ENCODE results near the gene GPR107. TPM values are rescaled to one million over a fixed set of nuclear protein-coding genes. Genes with fewer than 3 reads are reported as not detected.

Gene GPR107
- total RNA-seq, 4 donors from 2014 or later: 13.5 to 20.7 (median 17.5) TPM

DNA sequence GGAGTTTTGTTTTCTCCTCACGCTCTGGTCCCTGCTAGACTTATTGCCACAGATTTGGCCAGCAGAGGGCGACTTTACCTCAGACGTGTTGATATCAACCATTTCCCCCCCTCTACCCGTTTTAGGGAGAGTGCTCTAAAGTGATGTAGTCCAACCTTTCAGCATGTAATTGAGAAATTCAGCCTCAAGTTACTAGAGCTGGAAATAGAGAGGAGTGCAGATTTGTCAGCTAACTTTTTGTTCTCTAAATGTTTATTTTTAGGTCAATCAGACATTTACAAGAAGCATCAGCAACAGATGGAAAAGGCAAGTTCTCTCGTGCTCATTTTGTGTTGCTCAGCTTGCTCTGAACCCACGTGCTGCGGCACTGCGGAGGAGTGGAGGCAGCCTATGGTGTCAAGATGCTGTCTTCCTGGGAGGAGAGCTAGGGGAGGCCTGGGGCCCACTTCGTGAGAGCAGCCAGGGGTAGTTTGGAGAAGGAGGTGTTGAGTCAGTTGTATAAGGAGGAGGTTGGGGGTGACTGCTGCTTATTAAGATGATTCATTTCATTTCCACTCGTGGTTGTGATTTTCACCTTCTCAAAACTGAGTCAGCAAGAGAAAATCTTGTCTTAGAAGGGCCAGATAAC lies 53.6 kb downstream of the GPR107 start:
- DNase-seq: peak; percentile 40 to 68
- Histone ChIP-seq H3K4me1 (peaks cover 0 to 10% of the 10 kb centered on the region in 2 donors), H3K27me3 (no peaks in the 10 kb centered on the region), H3K27ac (no peak overlapping the region), H3K36me3 (peaks cover 0 to 63% of the 10 kb centered on the region in 2 donors), H3K9me3 (no peaks in the 10 kb centered on the region), H3K4me3 (no peak overlapping the region)
- ATAC-seq: peak; percentile 69 to 83
- intact Hi-C loops (cut with DNase I; ENCODE audit: low total_unique reads): loop anchor here (1.0 to 5.0 kb wide), 3 partner anchors 65 to 223 kb away; partner anchors contain the start of gene NCS1
- in situ Hi-C loops (cut with MboI; ENCODE audit: low sequenced_read_pairs in 4 of 4): loop anchor here in 3 of 4 donors (5.0 to 10.0 kb wide), 2 partner anchors 127 to 130 kb away; no protein-coding TSS in a partner anchor
- no peak for TF ChIP-seq POLR2A (IDR thresholded peaks at IDR 0.05)
- peak; percentile 66 to 83 (median 78) for TF ChIP-seq CTCF (IDR thresholded peaks at IDR 0.05 in 4 of 5, conservative IDR thresholded peaks at IDR 0.05 in 1 of 5)

DNA sequence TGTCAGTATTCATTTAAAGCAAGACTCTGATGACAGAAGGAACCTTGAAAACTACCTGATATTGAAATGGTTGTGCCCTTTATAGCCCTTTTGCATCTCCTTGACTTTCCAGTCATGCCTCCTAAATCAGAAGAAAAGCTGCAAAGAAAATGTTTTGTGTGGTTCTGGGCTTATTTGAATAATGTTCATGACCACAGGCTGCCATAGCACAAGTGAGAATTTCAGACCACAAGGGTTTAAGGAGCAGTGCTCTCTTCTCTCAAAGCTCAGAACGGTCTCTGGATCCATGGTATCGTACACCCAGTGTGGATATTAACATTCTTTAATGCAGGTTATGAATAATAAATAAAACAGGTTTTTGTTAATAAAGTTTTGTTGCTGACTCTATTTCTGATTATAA lies 54.2 kb downstream of the GPR107 start:
- TF ChIP-seq CTCF (IDR thresholded peaks at IDR 0.05 in 4 of 5, conservative IDR thresholded peaks at IDR 0.05 in 1 of 5): no peak
- TF ChIP-seq POLR2A (IDR thresholded peaks at IDR 0.05): no peak
- intact Hi-C loops (cut with DNase I; ENCODE audit: low total_unique reads): loop anchor here (1.0 to 5.0 kb wide), 3 partner anchors 64 to 223 kb away; partner anchors contain the start of gene NCS1
- ATAC-seq (no peak), DNase-seq (no peak)
- in situ Hi-C loops (cut with MboI; ENCODE audit: low sequenced_read_pairs in 4 of 4): loop anchor here in 3 of 4 donors (5.0 to 10.0 kb wide), 2 partner anchors 127 to 129 kb away; no protein-coding TSS in a partner anchor
- Histone ChIP-seq H3K27me3 (no peaks in the 10 kb centered on the region), H3K36me3 (peaks cover 0 to 60% of the 10 kb centered on the region in 2 donors), H3K27ac (no peak overlapping the region), H3K4me3 (no peak overlapping the region), H3K4me1 (peaks cover 0 to 10% of the 10 kb centered on the region in 2 donors), H3K9me3 (no peaks in the 10 kb centered on the region)

- no peak for ATAC-seq
- Histone ChIP-seq H3K36me3 (peaks cover 0 to 48% of the 10 kb centered on the region in 2 donors), H3K27me3 (no peaks in the 10 kb centered on the region), H3K4me3 (no peak overlapping the region), H3K4me1 (no peaks in the 10 kb centered on the region), H3K27ac (no peak overlapping the region), H3K9me3 (no peaks in the 10 kb centered on the region)
- in situ Hi-C loops (cut with MboI; ENCODE audit: low sequenced_read_pairs in 4 of 4) (no loop called here), intact Hi-C loops (cut with DNase I; ENCODE audit: low total_unique reads) (no loop called here)
- TF ChIP-seq POLR2A (IDR thresholded peaks at IDR 0.05) (no peak), CTCF (IDR thresholded peaks at IDR 0.05 in 4 of 5, conservative IDR thresholded peaks at IDR 0.05 in 1 of 5) (no peak)
- DNase-seq: no peak
These were observed 56.5 kb downstream of the GPR107 start for GRCh38 chr9:130110166-130110565.

GRCh38 chr9:130110596-130111021 lies 56.9 kb downstream of the GPR107 start:
- TF ChIP-seq POLR2A (IDR thresholded peaks at IDR 0.05): no peak
- TF ChIP-seq CTCF (IDR thresholded peaks at IDR 0.05 in 4 of 5, conservative IDR thresholded peaks at IDR 0.05 in 1 of 5): no peak
- peaks cover 0 to 44% of the 10 kb centered on the region in 2 donors for H3K36me3 ChIP-seq
- intact Hi-C loops (cut with DNase I; ENCODE audit: low total_unique reads) (no loop called here), in situ Hi-C loops (cut with MboI; ENCODE audit: low sequenced_read_pairs in 4 of 4) (no loop called here)
- no peaks in the 10 kb centered on the region for H3K27me3 ChIP-seq
- H3K4me1 ChIP-seq: no peaks in the 10 kb centered on the region
- H3K9me3 ChIP-seq: no peaks in the 10 kb centered on the region
- no peak overlapping the region for H3K27ac ChIP-seq
- DNase-seq: no peak
- H3K4me3 ChIP-seq: no peak overlapping the region
- ATAC-seq: no peak
